GM13977 (cell line): ENCODE measurements around the gene GDF10.

Source experiments
- DNase-seq: peaks from one replicate; pipeline ENCODE4 v3.0.0; 2012; ENCODE audit warnings: low spot score
- in situ Hi-C: fragments of 300-500 bp; cut with MboI; formaldehyde crosslinking; loops from one replicate; pipeline ENCODE4 v1.12.0; 2022; ENCODE audit warnings: low sequenced_read_pairs, low pct_unique_long_range_greater_than_20kb, mixed read lengths, inconsistent platforms; ENCODE audit not compliant: unreplicated experiment
- TF ChIP-seq, protein P1 (sequence below): IDR thresholded peaks from 2 replicates; pipeline ENCODE4 v1.5.1; 2012; ENCODE audit warnings: mild to moderate bottlenecking, control low read depth; ENCODE audit not compliant: insufficient read depth; ENCODE audit errors: extremely low read depth, missing control alignments

The GDF10 gene

DNA sequence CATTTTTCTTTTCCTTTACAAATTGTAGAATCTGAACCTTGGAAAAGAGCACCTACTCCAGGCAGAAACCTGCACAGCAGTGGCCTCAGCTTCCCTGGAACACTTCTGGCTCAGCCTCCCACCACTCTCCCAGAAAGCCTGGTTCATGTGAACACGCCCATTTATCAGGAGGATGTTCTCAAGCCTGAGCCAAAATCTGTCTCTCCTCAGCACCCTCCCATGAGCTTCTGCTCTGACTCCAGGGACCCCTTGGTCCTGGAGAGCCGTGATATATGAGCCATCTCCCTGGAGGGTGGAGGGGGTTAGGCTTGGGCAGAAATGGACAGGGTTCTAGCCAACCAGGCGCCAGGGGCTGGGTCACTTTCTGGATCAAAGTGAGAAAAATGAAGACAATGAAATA, 32.4 kb downstream of the GDF10 start:
- DNase-seq = no peak
- in situ Hi-C loops = no loop called here
- TF ChIP-seq, protein P1, sequence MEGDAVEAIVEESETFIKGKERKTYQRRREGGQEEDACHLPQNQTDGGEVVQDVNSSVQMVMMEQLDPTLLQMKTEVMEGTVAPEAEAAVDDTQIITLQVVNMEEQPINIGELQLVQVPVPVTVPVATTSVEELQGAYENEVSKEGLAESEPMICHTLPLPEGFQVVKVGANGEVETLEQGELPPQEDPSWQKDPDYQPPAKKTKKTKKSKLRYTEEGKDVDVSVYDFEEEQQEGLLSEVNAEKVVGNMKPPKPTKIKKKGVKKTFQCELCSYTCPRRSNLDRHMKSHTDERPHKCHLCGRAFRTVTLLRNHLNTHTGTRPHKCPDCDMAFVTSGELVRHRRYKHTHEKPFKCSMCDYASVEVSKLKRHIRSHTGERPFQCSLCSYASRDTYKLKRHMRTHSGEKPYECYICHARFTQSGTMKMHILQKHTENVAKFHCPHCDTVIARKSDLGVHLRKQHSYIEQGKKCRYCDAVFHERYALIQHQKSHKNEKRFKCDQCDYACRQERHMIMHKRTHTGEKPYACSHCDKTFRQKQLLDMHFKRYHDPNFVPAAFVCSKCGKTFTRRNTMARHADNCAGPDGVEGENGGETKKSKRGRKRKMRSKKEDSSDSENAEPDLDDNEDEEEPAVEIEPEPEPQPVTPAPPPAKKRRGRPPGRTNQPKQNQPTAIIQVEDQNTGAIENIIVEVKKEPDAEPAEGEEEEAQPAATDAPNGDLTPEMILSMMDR = no peak

DNA sequence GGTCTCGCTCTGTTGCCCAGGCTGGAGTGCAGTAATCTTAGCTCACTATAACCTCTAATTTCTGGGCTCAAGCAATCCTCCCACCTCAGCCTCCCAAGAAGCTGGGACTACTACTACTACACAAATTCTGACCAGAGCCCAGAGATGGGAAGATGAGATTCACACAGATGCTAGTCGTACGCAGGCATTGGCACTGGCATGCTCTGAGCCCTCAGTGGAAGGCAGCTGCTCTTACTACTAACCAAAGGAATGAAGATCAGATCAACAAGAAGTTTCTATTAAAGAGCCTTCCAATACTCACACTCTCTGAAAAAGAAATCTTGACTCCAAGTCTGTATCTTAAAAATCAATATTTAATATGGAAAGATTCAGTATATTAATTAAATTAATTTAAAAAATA, 32.9 kb downstream of the GDF10 start:
- DNase-seq = no peak
- in situ Hi-C loops = no loop called here
- TF ChIP-seq, protein P1 = no peak

DNA sequence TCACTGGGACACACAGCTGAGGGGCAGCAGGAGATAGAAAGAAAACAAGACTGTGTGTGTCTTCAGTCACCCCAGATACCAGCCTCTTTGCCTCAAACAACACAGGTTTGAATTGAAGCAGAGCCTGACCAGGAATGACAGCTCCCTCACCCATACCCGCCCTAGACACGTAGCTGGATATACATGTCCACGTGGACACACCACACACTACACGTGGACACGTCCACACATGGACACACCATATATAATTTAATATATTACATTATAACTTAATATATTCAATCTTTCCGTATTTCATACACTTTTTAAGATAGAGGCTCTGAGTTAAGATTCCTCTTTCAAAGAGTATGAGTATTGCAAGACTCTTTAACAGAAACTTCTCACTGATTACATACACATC, 33.5 kb downstream of the GDF10 start:
- no peak for DNase-seq
- TF ChIP-seq, protein P1 = no peak
- in situ Hi-C loops = no loop called here

DNA sequence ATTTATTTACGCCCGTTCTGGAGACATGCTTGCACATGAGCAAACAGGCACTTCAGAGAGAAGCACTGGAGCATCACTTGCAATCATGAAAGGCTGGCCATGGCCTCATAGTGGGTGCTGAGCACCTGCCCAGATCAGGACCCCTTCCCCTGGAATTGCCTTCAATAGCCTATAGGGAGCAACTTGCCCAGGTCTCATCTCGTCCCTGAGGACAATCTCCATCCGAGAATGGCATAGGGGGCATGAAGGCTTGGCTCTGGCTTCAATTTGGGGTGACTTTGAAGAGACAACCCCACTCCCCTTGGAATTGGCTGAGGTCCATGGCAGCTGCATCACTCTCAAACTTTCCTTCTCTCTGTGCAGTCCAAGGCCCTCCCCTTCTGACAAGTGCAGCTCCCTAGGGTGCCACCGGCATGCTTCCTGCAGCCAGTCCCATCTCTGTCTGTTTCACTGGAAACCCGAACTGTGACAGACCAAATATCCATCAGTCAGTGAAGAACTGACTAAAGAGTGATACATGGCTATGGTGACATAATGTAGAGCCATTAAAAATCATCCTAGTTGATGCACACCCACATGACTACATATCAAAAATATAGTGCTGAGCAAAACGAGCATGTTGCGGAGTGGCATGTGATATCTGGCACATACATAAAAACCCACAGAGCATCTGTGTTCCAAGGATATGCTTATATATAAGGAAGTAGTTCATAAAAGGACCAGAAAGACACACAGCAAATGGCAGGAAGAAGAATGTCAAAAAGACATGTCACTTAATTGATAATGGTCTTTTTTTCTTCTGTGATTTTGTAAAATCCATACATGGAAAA, 34.7 kb downstream of the GDF10 start:
- in situ Hi-C loops = no loop called here
- TF ChIP-seq, protein P1 = no peak
- no peak for DNase-seq

DNA sequence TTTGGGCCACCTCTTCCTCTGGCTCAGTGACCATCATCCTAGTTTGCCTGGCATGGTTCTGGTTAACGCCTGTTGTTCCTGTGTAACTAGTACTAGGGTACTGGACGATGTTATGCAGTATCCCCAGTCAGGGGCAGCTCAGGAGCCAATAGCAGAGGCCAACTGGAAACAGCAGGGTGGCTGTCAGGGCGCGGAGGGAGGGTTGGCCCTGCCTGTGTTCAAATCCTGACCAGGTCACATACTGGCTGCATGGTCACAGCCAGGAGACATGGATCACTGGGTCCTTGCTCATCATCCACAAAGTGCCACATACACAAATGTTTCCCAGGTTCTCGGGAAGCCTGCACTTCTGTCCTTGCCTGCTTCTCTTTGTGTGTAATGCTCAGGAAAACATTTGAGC, 35.9 kb downstream of the GDF10 start:
- TF ChIP-seq, protein P1 = no peak
- DNase-seq = no peak
- in situ Hi-C loops = no loop called here

DNA sequence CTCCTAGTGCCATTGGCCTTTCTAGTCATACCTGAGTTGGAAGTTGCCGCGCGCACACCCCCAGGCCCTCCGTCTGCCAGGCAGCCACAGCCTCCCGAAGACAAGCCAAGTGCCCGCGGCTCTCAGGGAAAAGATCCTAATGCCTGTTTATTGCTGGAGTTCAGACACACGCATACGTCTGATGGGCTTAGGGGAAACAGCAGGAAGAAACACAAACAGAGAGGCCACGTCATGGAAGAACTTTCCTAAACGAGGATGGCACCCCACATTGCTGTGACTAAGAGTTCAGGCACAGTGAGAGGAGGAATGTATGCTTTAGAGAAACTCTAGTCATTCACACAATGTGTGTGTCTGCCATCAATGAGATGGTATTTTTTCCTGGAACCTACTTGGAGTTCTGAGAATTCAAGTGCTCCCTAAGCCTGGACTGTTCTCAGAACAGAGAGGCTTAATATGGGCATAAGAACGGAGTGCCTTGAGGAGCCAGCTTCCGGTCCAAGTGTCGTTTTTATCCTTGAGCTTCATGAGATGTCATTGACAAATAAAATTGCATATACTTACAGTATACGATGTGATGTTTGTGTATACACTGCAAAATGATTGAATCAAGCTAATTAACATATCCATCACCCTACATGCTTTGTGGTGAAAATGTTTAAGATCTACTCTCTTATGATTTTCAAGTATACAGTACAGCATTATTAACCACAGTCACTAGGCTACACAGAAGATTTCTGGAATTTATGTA, 36.6 kb downstream of the GDF10 start:
- in situ Hi-C loops = no loop called here
- DNase-seq = no peak
- TF ChIP-seq, protein P1 = no peak
